ENCODE measurements around the gene CADM2.
"Not testable (repeated sequence)": the region's sequence is repeated elsewhere in the genome, so short reads cannot be mapped to it uniquely, and the experiment has no call there.

CADM2 gene

DNA sequence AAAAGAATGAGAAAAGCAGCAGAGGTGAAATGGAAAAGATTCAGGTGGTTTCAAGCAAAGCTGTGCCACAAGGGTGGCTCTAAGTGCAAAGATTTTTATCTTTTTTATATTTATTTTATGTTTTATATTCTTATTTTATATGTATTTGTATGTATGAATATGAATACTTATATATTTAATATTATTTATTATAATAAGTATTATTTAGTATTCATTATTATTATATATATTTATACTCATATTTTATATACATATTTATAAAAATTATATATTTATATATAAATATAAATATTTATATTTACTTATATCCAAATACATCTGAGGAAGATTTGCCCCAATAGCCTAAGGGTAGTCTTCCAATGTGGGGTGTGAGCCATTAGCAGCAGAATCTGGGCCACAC, 1002.0 kb downstream of the CADM2 start:
- TF ChIP-seq CTCF (IDR thresholded peaks at IDR 0.05; ENCODE audit: unreplicated experiment in 3 of 3), result no peak
- H3K27ac Mint-ChIP-seq, result no peak overlapping the region
- H3K36me3 Mint-ChIP-seq (ENCODE audit: low read depth), result no peaks in the 10 kb centered on the region
- no peaks in the 10 kb centered on the region for H3K4me1 Mint-ChIP-seq
- H3K4me3 Mint-ChIP-seq, result no peak overlapping the region
- H3K27me3 Mint-ChIP-seq (ENCODE audit: low read depth), result no peaks in the 10 kb centered on the region
- no peaks in the 10 kb centered on the region for H3K9me3 Mint-ChIP-seq

- H3K4me1 Mint-ChIP-seq, result no peaks in the 10 kb centered on the region
- no peaks in the 10 kb centered on the region for H3K27me3 Mint-ChIP-seq (ENCODE audit: low read depth)
- H3K9me3 Mint-ChIP-seq, result no peaks in the 10 kb centered on the region
- H3K4me3 Mint-ChIP-seq, result no peak overlapping the region
- no peak for TF ChIP-seq CTCF (IDR thresholded peaks at IDR 0.05; ENCODE audit: unreplicated experiment in 3 of 3)
- no peak overlapping the region for H3K27ac Mint-ChIP-seq
- H3K36me3 Mint-ChIP-seq (ENCODE audit: low read depth), result no peaks in the 10 kb centered on the region
Measured at GRCh38 chr3:85977615-85978338, 1019.0 kb downstream of the CADM2 start.

GRCh38 chr3:85979034-85979433, 1020.2 kb downstream of the CADM2 start:
- no peak overlapping the region for H3K27ac Mint-ChIP-seq
- no peaks in the 10 kb centered on the region for H3K36me3 Mint-ChIP-seq (ENCODE audit: low read depth)
- no peaks in the 10 kb centered on the region for H3K4me1 Mint-ChIP-seq
- TF ChIP-seq CTCF (IDR thresholded peaks at IDR 0.05; ENCODE audit: unreplicated experiment in 3 of 3), result no peak
- no peaks in the 10 kb centered on the region for H3K9me3 Mint-ChIP-seq
- no peaks in the 10 kb centered on the region for H3K27me3 Mint-ChIP-seq (ENCODE audit: low read depth)
- H3K4me3 Mint-ChIP-seq, result no peak overlapping the region

DNA sequence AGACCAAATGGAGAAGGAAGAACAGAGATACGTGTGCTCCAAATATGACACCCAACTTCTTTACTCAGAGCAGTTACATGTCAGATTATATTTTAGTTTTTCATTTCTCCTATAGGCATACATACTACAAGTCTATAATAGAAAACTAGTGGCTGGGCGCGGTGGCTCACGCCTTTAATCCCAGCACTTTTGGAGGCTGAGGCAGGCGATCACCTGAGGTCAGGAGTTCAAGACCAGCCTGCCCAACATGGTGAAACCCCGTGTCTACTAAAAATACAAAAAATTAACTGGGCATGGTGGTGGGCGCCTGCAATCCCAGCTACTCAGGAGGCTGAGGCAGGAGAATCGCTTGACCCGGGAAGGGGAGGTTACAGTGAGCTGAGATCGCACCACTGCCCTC, 1030.8 kb downstream of the CADM2 start:
- not testable (repeated sequence) for H3K27me3 Mint-ChIP-seq (ENCODE audit: low read depth); H3K27ac Mint-ChIP-seq

GRCh38 chr3:86029590-86029989, 1070.8 kb downstream of the CADM2 start:
- no peak overlapping the region for H3K27ac Mint-ChIP-seq
- peaks cover 5% of the 10 kb centered on the region for H3K4me1 Mint-ChIP-seq
- no peaks in the 10 kb centered on the region for H3K36me3 Mint-ChIP-seq (ENCODE audit: low read depth)
- H3K27me3 Mint-ChIP-seq (ENCODE audit: low read depth), result no peaks in the 10 kb centered on the region
- H3K4me3 Mint-ChIP-seq, result no peak overlapping the region
- no peaks in the 10 kb centered on the region for H3K9me3 Mint-ChIP-seq
- no peak for TF ChIP-seq CTCF (IDR thresholded peaks at IDR 0.05; ENCODE audit: unreplicated experiment in 3 of 3)

More for the DNA sequence above, 1030.8 kb downstream of the CADM2 start:
- H3K4me1 Mint-ChIP-seq; H3K4me3 Mint-ChIP-seq; H3K9me3 Mint-ChIP-seq; H3K36me3 Mint-ChIP-seq (ENCODE audit: low read depth): not testable (repeated sequence)

- no peaks in the 10 kb centered on the region for H3K27me3 Mint-ChIP-seq (ENCODE audit: low read depth)
- H3K4me3 Mint-ChIP-seq, result no peak overlapping the region
- TF ChIP-seq CTCF (IDR thresholded peaks at IDR 0.05; ENCODE audit: unreplicated experiment in 3 of 3), result no peak
- peaks cover 23% of the 10 kb centered on the region for H3K9me3 Mint-ChIP-seq
- no peak overlapping the region for H3K27ac Mint-ChIP-seq
- H3K36me3 Mint-ChIP-seq (ENCODE audit: low read depth), result peaks cover 13% of the 10 kb centered on the region
- no peaks in the 10 kb centered on the region for H3K4me1 Mint-ChIP-seq
Measured at GRCh38 chr3:86037916-86038315, 1079.1 kb downstream of the CADM2 start.
